Left hindlimb (tissue), 1 donor: ENCODE measurements around the gene QKI.
"Not testable (repeated sequence)": the region's sequence is repeated elsewhere in the genome, so short reads cannot be mapped to it uniquely, and the experiment has no call there.

Source experiments
- DNase-seq: peaks from one replicate; pipeline ENCODE4 v3.0.0-alpha.2; 2018

The QKI gene

DNA sequence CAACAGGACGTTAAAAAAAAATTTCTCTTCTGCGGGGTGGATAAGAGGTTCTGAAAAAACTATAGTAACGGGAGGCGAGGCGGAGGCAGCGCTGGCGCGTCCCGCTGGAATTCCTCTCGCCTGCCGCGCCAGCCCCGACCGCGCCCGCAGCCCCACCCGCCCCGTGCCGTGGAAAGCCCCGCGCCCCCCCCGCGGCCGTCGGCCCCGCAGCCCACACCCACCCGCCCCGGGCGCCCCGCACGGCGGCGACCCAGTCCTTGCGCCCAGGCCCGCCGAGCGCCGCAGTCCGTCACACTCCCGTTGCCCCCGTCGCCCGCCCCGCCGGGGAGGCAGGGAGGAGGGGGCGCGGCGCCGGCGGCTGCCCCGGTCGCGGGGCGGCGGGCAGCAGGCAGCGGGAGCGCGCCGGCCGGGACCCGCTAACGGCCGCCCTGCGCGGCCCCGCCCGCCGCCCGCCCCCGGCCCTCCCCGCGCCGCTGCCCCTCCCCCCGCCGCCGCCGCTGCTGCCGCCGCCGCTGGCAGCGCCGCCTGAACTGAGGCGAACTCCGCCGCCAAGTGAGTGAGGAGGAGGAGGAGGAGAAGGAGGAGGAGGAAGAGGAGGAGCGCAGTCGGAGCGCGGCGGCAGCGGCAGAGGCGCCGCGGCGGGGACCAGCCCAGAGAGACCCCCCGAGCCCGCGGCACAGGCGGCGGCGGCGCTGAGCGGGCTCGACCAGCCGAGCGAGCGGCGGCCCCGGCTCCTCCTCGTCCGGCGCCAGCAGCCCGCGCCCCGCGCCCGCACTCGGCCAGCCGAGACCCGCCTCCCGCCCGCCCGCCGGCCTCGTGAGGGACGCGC, at the start of gene QKI:
Gene QKI (plus strand): TSS at position 602 of the 829 bp plus-strand sequence. CDS start 476 bp downstream, outside the sequence.
- peak; percentile 91 for DNase-seq

DNA sequence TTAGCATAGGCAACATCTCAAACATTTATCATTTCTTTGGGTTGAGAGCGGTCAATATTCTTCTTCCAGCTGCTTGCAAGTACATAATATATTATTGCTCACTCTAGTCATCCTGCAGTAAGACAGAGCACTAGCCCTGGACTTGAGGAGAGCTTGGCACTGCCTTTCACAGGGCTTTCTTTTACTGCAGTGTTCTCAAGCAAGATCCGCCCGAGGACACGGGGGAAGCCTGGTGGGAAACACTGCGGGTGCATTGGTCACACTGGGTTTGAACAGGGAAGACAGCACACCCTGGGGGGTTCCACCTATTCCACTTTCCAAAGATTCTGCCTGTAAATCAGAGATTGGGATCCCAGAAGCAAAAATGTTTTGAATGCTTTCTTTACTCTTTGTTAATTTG, 48.2 kb upstream of the QKI start:
- DNase-seq: no peak

DNA sequence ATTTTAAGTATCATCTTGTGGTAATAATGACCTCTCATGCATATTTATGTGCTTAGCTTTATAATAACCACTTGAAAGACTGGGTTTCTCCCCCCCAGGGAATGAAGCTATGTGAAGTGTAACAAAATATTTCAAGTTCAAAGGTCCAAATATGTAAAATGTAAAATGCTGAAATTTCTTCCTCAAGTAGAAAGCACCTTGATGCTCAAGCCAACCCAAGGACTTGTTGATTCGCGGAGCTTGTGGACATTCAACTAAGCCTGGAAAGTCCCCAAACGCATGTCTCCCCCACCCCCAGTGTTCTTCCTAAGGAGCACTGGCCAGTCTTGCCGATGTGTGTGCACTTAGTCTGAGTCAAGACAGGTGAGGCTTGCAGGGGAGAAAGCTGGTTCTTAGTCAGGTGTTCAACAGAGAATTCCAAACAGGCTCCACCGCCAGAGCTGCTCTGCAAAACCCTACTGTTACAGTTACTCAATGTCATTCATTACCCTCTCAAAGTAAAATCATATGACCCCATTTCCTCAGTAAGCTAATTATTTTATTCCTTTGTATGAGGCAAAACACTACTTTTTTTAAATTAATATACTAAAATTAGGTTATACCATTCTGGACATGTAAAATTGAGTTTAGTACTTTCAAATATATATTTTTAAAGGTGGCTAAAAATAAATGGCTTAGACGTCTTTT, 46.9 kb upstream of the QKI start:
- DNase-seq: no peak

DNA sequence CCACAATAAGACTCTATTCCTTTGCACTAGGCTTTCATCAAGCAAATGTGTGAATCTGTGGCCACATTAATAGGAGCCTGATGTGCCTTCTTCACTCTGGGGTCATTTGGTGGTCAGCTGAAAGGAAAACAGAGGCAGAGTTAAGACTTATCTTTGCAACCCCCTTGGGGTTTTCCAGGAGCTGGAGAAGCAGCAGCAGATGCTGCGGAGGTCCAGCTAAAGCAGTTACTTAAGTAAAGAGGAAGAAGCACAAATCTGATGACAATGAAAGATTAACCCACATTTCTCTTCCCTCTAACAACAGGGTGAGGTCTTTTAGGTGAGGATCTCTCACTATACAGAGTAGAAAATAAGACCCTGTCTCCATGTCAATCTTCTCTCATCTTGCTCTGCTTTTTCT, 45.4 kb upstream of the QKI start:
- no peak for DNase-seq

DNA sequence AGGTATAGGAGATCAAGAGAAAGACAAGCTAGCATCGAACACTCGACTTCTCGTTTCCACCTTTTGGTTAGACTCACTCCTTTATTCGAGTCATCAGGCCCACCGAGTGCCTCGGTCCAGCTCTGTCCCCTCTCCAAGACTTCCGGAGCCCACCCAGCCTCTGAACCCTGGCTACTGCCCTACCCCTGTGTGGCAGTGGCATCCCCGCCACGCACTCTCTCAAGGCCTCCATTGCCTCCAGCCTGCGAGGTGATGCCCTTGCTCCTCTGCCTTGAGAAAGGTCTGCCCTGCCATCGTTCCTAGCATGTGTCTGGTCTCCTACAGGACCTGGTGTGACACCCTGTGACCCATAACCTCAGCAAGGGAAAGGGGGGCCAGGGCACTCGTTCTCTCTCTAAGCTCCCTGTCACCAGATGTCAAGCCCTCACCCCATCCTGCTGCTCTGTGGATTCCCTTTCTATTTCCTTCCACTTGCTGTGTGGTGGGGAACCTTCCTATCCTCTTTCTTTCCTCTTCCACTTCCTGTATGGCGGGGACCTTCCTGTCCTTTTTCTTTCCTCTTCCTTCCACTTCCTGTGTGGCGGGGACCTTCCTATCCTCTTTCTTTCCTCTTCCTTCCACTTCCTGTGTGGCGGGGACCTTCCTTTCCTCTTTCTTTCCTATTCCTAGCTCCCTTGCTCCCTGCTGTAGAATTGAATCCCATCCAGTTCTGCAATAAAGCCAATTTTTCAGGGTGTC, 44.7 kb upstream of the QKI start:
- no peak for DNase-seq

DNA sequence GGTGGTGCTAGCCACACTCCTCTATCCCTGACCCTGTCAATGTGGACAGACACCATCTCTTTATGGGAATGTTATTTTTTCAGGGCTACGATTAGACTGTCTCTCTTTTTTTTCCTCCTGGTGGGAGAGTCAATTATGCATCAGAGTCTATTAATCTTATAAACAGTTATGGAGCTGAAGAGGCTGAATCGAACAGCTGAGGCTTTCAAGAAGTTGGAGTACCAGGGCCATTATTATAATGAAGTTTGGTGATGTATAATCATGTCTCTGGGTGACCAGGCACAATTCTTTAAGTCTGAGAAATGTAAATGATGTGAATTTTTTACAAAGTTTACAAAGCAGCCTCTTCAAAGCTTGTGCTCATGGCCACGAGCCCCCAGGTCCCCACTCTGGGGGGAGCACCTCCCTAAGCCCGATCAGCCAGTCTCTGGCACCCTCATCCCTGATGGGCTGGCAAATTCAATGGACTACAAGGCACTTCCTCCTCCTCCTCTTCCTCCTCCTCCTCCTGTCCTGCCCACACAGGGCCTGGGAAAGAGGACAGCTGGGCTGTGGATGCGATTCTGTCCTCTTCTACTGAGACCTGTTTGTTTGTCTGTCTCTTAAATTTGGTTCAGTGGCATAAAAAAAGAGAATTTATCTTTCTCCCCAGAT, 43.9 kb upstream of the QKI start:
- DNase-seq: no peak

DNA sequence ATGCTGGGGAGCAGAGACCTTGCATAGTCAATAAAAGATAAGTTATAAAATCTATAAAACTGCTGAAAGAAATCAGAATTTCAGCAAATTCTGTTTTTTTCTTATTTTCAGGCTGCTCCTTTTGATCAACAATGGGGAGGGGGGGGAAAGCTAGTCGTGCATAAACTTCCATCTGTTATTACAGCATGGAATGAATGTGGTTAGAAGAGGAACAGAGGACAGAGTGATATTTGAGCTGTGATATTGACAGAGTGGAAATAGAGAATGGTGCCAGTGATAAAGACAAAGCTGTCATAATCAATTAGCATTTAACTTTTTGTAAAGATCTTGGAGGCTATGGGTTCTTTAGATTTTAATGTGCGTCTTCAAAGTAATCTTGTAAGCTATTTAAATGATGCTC, 43.4 kb upstream of the QKI start:
- DNase-seq: no peak

DNA sequence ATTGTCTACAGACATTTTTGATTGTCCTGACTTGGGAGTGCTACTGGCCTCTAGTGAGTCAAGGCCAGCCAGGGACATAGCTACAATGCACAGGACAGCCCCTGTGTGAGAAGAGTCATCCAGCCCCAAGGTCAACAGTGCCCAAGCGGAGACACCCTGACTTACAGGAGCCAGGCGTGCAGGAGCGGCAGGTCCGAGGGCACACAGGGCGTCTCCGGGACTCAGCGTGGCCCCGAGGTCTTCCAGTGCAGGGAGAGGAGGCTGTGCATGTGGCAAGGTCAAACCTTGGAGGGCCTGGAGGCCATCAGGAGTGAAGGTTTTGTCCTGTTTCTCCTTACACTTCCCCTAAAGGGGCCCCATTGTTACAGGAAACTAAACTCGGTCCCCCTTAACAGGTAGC, 41.3 kb upstream of the QKI start:
- DNase-seq: no peak

DNA sequence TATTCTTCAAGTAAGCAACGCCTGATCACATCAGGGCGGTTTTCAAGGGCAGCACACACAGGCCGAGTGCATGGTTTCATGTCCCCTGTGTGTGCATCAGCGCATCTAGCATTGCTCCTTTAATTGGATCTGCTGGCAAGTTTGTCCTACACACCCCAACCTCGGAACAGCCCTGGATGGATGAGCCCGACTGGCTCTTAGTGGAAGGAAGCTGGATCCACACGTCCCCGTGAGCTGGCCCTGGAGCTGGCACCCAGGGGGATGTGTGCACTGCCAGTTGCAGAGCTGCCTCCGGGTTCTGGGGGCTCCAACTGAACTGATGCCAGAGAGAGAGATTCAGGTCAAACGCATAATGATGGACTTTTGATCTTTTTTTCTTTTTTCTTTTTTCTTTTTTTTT, 39.2 kb upstream of the QKI start:
- no peak for DNase-seq

DNA sequence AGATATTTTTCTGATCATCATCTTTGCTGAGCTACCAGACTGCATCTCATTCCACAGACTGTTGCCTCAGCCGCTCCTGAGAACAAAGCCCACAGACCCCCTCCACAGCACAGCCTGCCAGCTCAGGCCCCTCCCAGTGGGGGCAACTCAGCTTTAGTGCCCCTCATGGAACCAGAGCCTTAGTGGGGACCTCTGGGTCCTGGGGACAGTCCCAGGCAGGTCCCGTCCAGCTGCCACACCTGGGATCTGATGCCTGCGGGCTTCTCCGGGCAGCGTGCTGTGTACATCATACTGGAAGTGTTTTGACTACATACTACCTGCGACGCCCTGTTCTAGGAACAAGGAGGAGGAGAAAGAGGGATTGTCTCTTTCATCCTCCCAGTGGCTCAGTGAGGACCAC, 38.3 kb upstream of the QKI start:
- no peak for DNase-seq

DNA sequence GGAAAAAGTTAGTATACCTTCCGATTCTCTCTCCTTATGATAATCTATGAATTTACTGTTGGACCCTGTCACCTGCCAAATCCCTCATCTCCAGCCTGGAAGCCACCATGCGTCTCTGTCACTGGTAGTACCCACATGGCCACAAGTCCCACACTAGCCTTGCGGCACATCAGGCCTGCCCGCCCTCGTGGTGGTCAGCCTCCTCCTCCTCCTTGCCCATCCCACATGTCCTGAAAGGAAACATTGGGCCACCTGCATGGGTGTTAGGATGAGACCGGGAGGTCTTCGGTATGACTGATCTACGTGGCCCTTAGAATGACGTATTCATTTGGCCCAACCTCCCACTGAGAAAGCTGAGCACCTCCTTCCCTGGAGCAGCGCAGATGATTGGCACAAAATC, 37.0 kb upstream of the QKI start:
- DNase-seq: no peak

DNA sequence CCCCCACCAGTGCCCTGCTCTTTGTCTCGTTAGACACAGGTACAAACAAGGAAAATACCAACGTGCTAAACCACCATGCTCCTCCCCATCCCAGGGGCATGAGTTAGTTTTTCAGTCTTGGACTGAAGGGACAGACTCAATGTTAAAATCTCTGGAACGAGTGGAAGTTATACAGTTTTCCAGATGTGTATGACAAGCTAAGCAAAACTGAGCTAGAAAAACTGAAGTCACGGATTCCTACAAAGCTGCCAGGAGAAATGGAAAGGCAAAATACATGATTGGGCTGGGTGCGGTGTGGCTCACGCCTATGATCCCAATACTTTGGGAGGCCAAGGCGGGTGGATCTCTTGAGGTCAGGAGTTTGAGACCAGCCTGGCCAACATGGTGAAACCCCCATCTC, 34.3 kb upstream of the QKI start:
- no peak for DNase-seq

DNA sequence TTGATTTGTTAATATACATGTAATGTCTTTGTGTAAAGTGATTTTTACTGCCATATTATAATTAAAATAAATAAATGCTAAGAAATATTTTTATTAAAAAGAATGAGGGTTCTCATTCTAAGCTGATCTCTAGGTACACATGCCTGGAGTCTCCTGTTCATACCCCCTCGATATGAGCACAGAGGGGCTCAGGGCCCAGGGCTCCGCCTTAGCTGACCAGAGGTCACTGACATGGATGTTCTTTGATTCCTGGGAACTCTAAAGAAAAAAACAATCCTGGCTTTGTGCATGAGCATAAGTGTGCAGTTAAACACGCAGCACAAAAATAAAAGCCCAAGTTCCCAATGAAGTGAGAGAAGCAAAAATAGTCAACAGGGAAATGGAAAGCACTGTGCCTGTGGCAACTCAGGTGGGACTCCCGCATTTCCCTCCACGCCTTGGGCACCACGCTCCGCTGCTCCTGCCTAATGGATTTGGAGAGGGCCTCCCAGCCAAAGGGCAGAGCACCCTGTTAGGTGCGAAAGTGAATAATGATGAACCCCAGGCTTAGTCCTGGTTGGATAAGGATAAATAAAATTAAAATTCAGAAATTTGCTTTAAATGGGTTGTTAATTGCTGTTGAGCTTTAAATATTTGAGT, 33.3 kb upstream of the QKI start:
- DNase-seq: no peak

DNA sequence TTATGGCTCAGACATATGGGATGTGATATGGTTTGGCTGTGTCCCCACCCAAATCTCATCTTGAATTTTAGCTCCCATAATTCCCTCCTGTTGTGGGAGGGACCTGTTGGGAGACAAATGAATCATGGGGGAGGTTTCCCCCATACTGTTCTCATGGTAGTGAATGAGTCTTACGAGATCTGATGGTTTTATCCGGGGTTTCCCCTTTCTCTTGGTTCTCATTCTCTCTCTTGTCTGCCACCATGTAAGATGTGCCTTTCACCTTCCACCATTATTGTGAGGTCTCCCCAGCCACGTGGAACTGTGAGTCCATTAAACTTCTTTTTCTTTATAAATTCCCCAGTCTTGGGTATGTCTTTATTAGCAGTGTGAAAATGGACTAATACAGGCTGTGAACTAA, 31.1 kb upstream of the QKI start:
- not testable (repeated sequence) for DNase-seq

DNA sequence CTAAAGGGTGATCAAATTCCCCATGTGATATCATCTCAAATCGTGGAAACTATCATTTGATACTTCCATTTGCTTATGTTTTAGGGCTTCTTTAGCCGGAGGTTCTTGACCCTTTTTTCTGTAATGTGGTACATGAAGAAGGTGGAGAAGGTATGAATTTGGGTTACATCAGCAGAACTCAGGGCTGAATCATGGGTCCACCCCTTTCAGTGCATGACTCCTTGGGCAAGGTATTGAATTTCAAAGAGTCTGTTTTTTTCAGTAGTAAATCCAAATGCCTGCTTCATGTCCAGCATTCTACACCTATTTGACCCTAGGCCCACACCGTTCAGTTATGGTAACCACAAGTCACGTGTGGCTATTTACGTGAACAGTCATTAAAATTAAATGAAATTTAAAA, 30.6 kb upstream of the QKI start:
- DNase-seq: no peak

DNA sequence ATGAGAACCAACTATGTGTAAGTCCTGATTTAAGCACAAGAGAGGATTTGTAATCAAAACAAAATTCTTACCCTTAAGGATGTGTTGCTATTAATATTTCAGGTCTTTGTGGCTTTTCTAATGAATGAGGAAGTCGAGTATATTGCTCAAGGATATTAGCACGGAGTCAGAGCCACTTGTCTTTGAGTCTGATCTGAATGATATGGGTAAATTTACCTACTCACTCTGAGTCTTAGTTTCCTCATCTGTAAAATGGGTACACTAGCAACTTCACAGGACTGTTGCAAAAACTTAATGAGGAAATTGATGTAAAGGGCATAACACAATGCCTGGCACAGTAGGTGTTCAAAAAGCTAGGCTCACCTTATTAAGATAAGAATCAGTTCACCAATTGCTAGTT, 30.0 kb upstream of the QKI start:
- no peak for DNase-seq

DNA sequence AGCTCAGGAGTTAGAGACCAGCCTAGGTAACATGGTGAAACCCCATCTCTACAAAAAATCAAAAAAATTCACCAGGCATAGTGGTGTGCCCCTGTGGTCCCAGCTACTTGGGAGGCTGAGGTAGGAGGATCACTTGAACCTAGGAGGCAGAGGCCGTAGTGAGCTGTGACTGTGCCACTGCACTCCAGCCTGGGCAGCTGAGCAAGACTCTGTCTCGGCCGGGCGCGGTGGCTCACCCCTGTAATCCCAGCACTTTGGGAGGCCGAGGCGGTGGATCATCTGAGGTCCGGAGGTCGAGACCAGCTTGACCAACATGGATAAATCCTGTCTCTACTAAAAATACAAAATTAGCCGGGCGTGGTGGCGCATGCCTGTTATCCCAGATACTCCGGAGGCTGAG, 29.0 kb upstream of the QKI start:
- not testable (repeated sequence) for DNase-seq

DNA sequence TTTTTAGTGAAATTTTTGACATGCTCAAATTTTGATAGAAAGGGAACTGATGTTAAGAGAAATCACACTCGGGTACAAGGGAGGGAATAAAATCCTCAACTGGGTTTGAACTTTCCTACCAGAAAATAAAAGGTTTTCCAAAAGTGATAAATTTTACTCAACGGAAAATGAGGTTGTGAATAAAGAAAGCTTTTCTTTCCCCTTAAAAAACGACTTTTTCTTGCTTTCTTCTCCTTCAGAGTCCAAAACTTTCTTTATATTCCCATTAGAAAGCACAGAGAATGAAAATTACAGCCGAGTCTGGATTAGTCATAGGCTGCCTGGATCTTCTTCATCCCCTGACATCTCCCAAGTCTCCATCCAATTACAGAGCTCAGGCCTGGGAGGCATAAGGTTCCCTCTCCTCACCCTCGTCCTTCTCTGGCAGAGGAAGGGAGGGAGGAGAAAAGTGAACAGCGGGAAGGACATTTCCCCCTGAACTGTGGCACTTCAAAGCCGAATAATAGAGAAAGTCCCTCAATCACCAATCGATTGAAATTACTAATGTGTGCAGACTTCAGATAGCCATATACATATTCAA, 28.1 kb upstream of the QKI start:
- DNase-seq: no peak

DNA sequence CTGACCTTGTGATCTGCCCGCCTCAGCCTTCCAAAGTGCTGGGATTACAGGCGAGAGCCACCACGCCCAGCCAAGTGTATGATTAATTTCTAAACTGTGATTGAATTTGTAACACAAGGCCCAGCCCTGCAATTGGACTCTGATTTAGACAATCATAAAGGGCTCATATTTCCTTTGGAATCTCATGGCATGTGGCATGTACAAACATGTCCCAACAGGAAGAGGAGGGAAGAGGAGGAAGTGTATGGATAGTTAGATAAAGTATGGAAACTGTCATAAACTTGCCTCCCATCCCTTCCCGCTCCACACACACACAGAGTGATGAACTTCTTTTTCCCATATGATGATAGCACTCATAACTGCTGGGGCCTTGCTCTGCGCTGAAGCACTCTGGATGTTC, 27.2 kb upstream of the QKI start:
- DNase-seq: no peak

DNA sequence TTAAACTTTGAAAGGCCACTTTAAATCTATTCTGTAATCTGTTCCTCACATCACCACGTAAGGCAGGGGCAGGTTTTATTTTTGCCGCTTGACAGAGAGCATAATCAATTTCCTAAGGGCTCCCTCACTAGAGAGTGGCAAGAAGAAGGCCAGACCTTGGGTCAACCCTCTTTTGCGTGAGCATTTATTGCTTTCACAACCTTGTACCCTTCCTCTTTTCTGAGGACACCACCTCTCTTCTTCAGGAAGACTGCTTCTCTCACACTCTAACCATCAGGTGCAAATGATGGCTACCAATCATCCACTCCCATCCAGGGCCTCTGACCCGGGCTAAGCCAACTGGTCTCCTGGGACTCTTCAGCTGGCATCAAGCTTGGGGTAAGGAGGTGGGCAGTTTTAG, 25.2 kb upstream of the QKI start:
- DNase-seq: no peak

DNA sequence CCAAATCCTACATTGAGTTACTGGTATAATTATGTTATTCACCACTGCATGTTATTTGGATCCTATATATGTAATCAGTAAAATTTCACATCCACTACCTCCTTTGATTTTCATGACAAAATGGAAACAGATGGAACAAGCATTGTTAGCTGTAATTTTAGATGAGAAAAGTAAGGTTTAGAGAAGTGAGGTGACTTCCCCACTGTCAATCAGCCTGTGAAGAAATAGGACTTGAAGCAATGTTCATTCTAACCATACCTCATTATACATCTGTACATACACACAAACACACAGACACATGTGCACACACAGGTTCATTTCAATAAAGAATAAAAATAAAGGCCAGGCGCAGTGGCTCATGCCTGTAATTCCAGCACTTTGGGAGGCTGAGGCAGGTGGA, 23.7 kb upstream of the QKI start:
- DNase-seq: no peak

DNA sequence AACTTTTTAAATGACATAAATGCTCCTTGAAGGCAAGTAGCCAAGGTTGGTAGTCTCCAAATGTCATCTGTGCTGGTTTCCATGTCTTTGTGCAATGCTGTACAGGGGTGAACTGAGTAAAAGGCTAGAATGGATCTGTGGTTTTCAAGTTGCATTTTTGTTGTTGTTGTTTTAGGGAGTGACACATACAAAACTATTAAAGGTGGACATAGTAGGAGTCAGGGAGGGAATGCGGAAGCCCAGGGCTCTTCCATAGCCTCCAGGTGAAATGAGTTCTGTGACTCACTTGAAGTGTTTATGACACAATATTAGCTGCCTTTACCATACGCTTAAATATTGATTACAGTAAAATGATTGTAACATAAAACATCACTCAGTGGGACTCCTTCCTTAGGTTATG, 22.5 kb upstream of the QKI start:
- no peak for DNase-seq

DNA sequence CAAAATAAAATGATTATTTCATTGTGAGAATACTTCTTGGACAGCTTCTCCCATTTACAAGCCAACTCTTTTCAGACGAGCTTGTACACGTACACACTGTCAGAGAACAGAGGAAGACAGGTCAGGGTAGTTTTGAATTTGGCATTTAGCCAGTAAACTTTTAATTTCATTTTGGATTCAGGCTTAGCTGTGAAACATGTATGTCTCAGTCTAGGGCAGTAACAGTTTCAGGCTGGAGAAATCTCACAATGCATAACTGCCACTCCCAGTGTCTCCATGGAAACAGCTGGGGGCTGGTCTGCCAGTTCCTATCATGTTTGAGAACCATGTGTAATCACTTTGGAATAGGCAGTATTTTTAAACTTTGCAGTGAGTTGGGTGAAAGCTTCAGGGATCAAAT, 22.0 kb upstream of the QKI start:
- DNase-seq: no peak
